GM21526 (cell line): ENCODE measurements around the gene BPIFB1.

Experiments used
- ATAC-seq: cut with Tn5 transposase; IDR thresholded peaks from one replicate; pipeline ENCODE4 v1.9.1; 2021; ENCODE audit warnings: moderate library complexity; ENCODE audit not compliant: unreplicated experiment, low FRiP score

The BPIFB1 gene

DNA sequence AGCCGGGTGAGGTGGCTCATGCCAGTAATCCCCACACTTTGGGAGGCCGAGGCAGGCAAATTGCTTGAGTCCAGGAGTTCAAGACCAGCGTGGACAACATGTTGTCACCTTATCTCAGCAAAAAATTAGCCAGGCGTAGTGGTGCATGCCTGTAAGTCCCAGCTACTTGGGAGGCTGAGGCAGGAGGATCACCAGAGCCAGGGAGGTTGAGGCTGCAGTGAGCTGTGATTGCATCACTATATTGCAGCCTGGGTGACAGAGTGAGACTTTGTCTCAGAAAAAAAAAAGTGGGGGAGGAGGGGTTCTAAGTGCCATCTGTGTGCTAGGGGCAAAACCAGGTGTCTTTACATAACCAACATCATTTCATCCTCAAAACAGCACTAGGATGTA is 70.0 kb downstream of the BPIFB1 start:
- ATAC-seq = no peak
